Renal pelvis (tissue), 4 donors: ENCODE measurements around the gene DNAJB6. TPM values are rescaled to one million over a fixed set of nuclear protein-coding genes. Genes with fewer than 3 reads are reported as not detected.
"Not testable (repeated sequence)": the region's sequence is repeated elsewhere in the genome, so short reads cannot be mapped to it uniquely, and the experiment has no call there.

Source experiments
- DNase-seq: peaks from one replicate; pipeline ENCODE4 v3.0.0-alpha.2; 2013
- polyA plus RNA-seq, 3 donors: library from polyadenylated mRNA; unstranded; fragments of 120-200 nt; gene quantifications; one replicate each; pipeline ENCODE4 v1.2.1, GENCODE V29; 2013; ENCODE audit not compliant: insufficient read length in 3 of 3

Gene DNAJB6
- polyA plus RNA-seq, 3 donors, result 139 to 167 (median 153) TPM

- no peak for DNase-seq
These were observed 26.1 kb upstream of the DNAJB6 start for GRCh38 chr7:157310676-157311185.

- no peak for DNase-seq
These were observed 23.9 kb upstream of the DNAJB6 start for GRCh38 chr7:157312941-157313340.

GRCh38 chr7:157313645-157314044 is 23.2 kb upstream of the DNAJB6 start:
- no peak for DNase-seq

- no peak for DNase-seq
These were observed 18.6 kb upstream of the DNAJB6 start for GRCh38 chr7:157318015-157318706.

DNA sequence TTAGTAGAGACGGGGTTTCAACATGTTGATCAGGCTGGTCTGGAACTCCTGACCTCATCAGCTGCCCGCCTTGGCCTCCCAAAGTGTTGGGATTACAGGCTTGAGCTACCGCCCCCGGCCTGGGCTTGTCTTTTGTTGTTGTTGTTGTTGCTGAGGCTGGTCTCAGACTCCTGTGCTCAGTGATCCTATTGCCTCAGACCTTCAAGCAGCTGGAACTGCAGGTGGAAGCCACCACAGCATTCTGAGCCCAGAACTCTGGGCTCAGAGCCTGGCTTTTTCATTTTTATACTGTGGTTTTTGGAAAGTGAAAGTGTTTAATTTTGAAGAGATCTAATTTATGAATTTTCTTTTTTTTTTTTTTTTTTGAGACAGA is 16.2 kb upstream of the DNAJB6 start:
- no peak for DNase-seq

DNA sequence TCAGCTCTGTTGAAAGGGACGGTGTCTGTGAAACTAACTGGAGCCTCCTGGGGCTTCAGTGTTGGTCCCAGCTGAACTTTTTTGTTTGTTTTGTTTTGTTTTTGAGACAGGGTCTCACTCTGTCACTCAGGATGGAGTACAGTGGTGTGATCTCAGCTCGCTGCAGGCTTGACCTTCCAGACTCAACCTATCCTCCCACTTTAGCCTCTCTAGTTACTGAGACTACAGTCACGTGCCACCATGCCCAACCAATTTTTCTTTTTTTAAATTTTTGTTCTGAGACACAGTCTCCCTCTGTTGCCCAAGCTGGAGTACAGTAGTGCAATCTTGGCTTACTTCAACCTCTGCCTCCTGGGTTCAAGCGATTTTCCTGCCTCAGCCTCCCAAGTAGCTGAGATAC is 13.4 kb upstream of the DNAJB6 start:
- DNase-seq, result no peak

- DNase-seq, result no peak
These were observed 7.4 kb upstream of the DNAJB6 start for GRCh38 chr7:157329447-157329846.

DNA sequence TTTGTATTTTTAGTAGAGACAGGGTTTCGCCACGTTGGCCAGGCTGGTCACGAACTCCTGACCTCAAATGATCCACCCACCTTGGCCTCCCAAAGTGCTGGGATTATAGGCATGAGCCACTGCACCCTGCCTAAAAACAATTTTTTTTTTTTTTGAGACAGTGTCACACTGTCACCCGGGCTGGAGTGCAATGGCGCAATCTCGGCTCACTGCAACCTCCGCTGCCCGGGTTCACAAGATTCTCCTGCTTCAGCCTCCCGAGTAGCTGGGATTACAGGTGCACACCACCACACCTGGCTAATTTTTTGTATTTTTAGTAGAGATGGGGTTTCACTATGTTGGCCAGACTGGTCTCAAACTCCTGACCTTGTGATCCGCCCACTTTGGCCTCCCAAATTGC is 6.2 kb upstream of the DNAJB6 start:
- DNase-seq, result not testable (repeated sequence)

GRCh38 chr7:157331049-157331448 is 5.8 kb upstream of the DNAJB6 start:
- not testable (repeated sequence) for DNase-seq

DNA sequence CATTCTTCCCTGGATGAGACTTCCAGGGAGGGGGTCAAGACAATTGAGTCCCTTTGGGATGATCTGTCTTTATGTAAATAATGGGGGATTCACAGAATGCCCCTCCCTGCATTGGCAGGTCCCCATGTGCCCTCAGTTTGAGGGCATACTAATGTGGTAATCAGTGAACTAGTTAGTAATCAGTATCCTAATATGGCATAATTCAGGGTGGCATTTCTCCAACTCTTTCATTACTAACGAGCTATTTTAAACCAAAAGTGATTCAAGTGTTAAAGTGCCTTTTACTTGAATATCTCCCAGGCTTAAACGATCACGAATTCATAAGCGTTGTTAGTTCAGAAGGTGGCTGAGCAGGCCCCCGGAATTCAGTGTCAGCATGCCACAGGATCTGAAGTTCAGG is 1.6 kb upstream of the DNAJB6 start:
- DNase-seq, result no peak

GRCh38 chr7:157335991-157336382 is 817 bp upstream of the DNAJB6 start:
- no peak for DNase-seq

- DNase-seq, result peak; percentile 57
These were observed 729 bp downstream of the DNAJB6 start for GRCh38 chr7:157337316-157338149.

DNA sequence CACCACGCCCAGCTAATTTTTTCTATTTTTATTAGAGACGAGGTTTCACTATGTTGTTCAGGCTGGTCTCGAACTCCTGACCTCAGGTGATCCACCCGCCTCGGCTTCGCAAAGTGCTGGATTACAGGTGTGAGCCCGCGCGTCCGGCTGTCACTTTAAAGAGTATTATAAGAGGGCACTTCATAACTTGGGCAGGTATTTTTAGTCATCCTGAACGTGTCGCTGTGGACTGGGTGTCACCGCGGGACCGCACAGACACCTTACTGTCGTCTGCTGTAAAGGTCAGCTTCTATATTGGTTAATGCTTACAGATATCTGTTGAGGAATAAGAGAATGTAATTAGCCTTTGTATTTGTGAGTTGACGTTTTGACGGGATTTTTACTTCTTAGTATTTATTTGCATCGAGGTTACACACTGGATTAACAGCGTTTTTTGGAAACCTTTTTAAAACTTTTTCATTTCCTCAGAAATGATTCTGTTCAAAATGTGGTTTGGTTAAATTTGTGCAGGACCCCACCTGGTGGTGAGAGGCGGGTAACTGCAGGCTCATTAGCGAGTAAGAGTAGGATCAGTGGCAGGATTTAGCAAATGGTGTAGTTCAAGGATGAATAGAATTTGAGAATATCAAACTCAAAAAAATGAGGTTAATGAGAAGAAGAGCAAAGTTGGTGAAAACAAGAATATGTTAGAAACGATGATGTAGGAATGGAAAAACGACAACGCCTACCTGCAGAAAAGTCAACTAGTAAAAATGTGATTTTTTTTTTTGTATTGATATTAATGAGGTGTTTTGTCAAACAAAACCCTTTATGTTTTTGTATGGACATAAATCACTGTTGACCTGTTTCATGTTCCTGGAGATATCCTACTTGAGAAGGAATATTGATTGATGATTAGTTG is 3.2 kb downstream of the DNAJB6 start:
- DNase-seq, result peak; percentile 68

- no peak for DNase-seq
These were observed 10.6 kb downstream of the DNAJB6 start for GRCh38 chr7:157347217-157347904.

GRCh38 chr7:157348548-157348947 is 11.7 kb downstream of the DNAJB6 start:
- no peak for DNase-seq

DNA sequence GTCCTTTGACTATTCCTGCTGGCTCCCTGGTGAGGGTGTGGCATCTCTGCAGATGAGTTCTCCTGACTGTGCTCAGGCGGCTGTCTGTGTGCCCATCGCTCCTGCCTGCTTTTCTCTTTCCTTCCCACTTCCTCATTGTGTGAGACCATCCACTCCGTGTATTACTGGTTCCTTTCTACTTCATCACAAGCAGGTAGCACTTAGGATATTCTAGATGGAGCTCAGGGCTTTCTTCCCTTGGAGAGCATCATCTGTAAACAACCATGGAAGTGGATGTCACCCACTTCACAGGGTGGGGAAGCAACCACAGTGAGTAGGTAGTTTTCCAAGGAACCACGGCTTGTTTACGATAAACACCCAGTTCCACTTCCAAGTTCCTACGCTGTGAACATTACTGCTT is 15.7 kb downstream of the DNAJB6 start:
- no peak for DNase-seq

DNA sequence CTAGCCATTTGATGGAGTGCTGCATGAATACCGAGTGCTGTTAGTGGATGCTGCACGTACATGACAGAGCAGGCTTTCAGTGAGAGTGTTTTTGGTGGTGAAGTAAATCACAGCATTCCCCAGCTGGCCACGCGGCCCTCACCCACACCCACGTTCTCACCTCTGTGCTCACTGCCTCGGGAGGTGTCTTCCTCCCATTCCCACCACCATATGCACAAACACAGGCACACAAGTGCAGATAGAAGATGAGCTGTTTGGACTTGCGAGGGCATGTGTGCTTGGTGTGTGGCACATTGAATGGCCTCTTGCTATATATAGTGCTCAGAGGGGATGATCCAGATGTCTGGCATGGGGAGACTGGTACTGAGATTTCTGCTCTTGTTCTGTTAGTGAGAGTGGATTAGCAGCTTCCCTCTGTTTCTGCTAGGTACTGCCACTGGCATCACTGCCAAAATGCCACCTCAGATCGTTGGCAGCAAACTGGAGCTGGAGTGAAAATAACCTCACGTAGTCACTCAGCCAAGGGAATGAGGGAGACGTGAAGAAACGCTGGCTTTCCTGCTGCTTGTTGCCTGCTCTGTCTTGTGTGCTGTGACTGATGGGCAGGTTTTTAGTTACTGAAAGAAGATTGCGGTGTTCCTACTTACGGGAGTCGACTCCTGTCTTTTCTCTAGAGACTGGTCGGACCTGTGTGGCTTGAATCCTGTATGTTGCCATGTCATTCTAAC is 19.1 kb downstream of the DNAJB6 start:
- no peak for DNase-seq

DNA sequence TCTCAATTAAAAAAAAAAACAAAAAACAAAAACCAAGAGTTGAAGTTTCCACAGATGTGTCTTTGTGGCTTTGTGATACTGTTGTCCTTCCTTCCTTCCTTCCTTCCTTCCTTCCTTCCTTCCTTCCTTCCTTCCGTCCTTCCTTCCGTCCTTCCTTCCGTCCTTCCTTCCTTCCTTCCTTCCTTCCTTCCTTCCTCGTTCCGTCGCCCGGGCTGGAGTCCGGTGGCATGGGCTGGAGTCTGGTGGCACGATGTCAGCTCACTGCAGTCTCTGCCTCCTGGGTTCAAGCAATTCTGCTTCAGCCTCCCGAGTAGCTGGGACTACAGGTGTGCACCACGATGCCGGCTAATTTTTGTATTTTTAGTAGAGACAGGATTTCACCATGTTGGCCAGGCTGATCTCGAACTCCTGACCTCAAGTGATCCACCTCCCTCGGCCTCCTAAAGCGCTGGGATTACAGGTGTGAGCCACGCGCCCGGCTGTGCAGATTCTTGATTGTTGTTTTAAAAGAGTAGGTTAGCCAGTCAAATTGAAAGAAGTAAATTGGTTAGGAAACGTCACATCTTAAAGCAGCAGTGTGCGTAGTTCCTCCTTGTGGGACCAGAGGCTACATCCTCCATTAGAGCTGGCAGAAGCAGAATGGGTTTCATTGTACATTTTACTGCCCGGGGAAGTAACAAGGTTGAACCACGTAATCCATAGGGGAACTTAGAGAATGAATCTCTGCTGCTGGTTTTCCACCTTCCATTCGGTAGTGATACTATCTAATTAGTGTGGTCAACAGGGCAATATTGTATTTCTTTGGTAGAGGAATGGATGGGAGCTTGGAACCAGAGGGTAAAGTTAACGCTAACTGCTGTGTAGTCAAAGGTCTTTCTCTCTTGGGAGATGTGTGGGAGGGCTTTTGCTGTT is 20.6 kb downstream of the DNAJB6 start:
- no peak for DNase-seq

- no peak for DNase-seq
These were observed 21.4 kb downstream of the DNAJB6 start for GRCh38 chr7:157358041-157358752.
